OCI-LY3 (cell line): Measurements from ENCODE around the gene SCYGR1.

Experiments
- H2AFZ ChIP-seq: fragments of 200-600, 300-600 bp; shearing (Covaris generic); 2 replicates; pipeline ENCODE4 v1.6.0; 2014; ENCODE audit warnings: antibody characterized with exemption, low read depth, low read length
- H3K27ac ChIP-seq: fragments of 200-600, 300-600 bp; sonication (generic); 2 replicates; pipeline ENCODE4 v1.5.1; 2014; ENCODE audit warnings: mild to moderate bottlenecking, low read length, moderate library complexity, mixed read lengths
- H3K27me3 ChIP-seq: fragments of 200-600, 300-600 bp; sonication (generic); 2 replicates; pipeline ENCODE4 v1.6.1; 2014; ENCODE audit warnings: low read depth, low read length, mixed read lengths
- H3K36me3 ChIP-seq: fragments of 200-600, 300-600 bp; sonication (generic); replicated peaks from 2 replicates; pipeline ENCODE3; 2014; ENCODE audit warnings: low read depth, low read length, mixed read lengths
- H3K4me1 ChIP-seq: fragments of 300-600, 200-600 bp; sonication (generic); 2 replicates; pipeline ENCODE4 v1.6.1; 2014; ENCODE audit warnings: low read length, mixed read lengths
- H3K4me2 ChIP-seq: fragments of 200-600, 300-600 bp; sonication (generic); 2 replicates; pipeline ENCODE4 v1.6.1; 2014; ENCODE audit warnings: low read length, mixed read lengths
- H3K4me3 ChIP-seq: fragments of 300-600, 200-600 bp; sonication (generic); 2 replicates; pipeline ENCODE4 v1.5.1; 2014; ENCODE audit warnings: antibody characterized with exemption, mild to moderate bottlenecking, low read length, moderate library complexity
- H3K79me2 ChIP-seq: fragments of 300-600, 200-600 bp; shearing (Covaris generic); 2 replicates; pipeline ENCODE4 v1.6.1; 2014; ENCODE audit warnings: mild to moderate bottlenecking, low read length, mixed read lengths
- H3K9ac ChIP-seq: fragments of 300-600, 200-600 bp; shearing (Covaris generic); 2 replicates; pipeline ENCODE4 v1.6.0; 2014; ENCODE audit warnings: mild to moderate bottlenecking, low read length, moderate library complexity
- H3K9me3 ChIP-seq: fragments of 200-600, 300-600 bp; shearing (Covaris generic); 2 replicates; pipeline ENCODE4 v1.6.1; 2014; ENCODE audit warnings: low read length, mixed read lengths; ENCODE audit not compliant: insufficient read depth
- H4K20me1 ChIP-seq: fragments of 200-600, 300-600 bp; sonication (generic); 2 replicates; pipeline ENCODE4 v1.6.1; 2016; ENCODE audit warnings: low read length, mixed read lengths; ENCODE audit not compliant: insufficient read depth
- CTCF ChIP-seq: fragments of 200-600, 300-600 bp; sonication (generic); IDR thresholded peaks from 2 replicates; pipeline ENCODE4 v1.5.1; 2014; ENCODE audit warnings: antibody characterized with exemption, low read length, low read depth
- EZH2phosphoT487 ChIP-seq: fragments of 200-600 bp; shearing (Covaris generic); IDR thresholded peaks from 2 replicates; pipeline ENCODE4 v1.6.1; 2018; ENCODE audit warnings: antibody characterized with exemption, mixed run types, low read depth

The SCYGR1 gene

GRCh38 chr2:227394401-227394800, 6.7 kb upstream of the SCYGR1 start:
- no peak overlapping the region for H2AFZ ChIP-seq
- H3K27ac ChIP-seq, result no peak overlapping the region
- H3K9me3 ChIP-seq, result no peaks in the 10 kb centered on the region
- H3K27me3 ChIP-seq, result no peaks in the 10 kb centered on the region
- H3K4me2 ChIP-seq, result no peak overlapping the region
- no peak for TF ChIP-seq EZH2phosphoT487
- no peak for TF ChIP-seq CTCF
- H3K4me3 ChIP-seq, result no peak overlapping the region
- no peaks in the 10 kb centered on the region for H4K20me1 ChIP-seq
- H3K4me1 ChIP-seq, result no peaks in the 10 kb centered on the region
- no peak overlapping the region for H3K9ac ChIP-seq
- no peaks in the 10 kb centered on the region for H3K79me2 ChIP-seq
- H3K36me3 ChIP-seq, result no peaks in the 10 kb centered on the region

GRCh38 chr2:227390468-227391256, 2.9 kb upstream of the SCYGR1 start:
- H3K36me3 ChIP-seq, result no peaks in the 10 kb centered on the region
- H3K27ac ChIP-seq, result no peak overlapping the region
- H3K4me2 ChIP-seq, result no peak overlapping the region
- H4K20me1 ChIP-seq, result no peaks in the 10 kb centered on the region
- H3K9ac ChIP-seq, result no peak overlapping the region
- no peaks in the 10 kb centered on the region for H3K27me3 ChIP-seq
- TF ChIP-seq CTCF, result no peak
- TF ChIP-seq EZH2phosphoT487, result no peak
- no peaks in the 10 kb centered on the region for H3K79me2 ChIP-seq
- H3K4me3 ChIP-seq, result no peak overlapping the region
- no peak overlapping the region for H2AFZ ChIP-seq
- peaks cover 5% of the 10 kb centered on the region for H3K4me1 ChIP-seq
- no peaks in the 10 kb centered on the region for H3K9me3 ChIP-seq

GRCh38 chr2:227389661-227390060, 1.9 kb upstream of the SCYGR1 start:
- Histone ChIP-seq H2AFZ (no peak overlapping the region), H3K4me3 (no peak overlapping the region), H3K9me3 (no peaks in the 10 kb centered on the region), H3K27ac (no peak overlapping the region), H3K27me3 (no peaks in the 10 kb centered on the region), H3K4me1 (peaks cover 9% of the 10 kb centered on the region), H3K9ac (no peak overlapping the region), H3K36me3 (no peaks in the 10 kb centered on the region), H3K79me2 (no peaks in the 10 kb centered on the region), H4K20me1 (no peaks in the 10 kb centered on the region), H3K4me2 (no peak overlapping the region)
- no peak for TF ChIP-seq CTCF

GRCh38 chr2:227389231-227389630, 1.5 kb upstream of the SCYGR1 start:
- H4K20me1 ChIP-seq, result no peaks in the 10 kb centered on the region
- H3K79me2 ChIP-seq, result no peaks in the 10 kb centered on the region
- TF ChIP-seq EZH2phosphoT487 (no peak), CTCF (no peak)
- H3K36me3 ChIP-seq, result no peaks in the 10 kb centered on the region
- no peak overlapping the region for H3K4me2 ChIP-seq
- no peak overlapping the region for H3K9ac ChIP-seq
- peaks cover 9% of the 10 kb centered on the region for H3K4me1 ChIP-seq
- H3K27me3 ChIP-seq, result no peaks in the 10 kb centered on the region
- no peaks in the 10 kb centered on the region for H3K9me3 ChIP-seq
- H3K4me3 ChIP-seq, result no peak overlapping the region
- H3K27ac ChIP-seq, result no peak overlapping the region
- no peak overlapping the region for H2AFZ ChIP-seq
